DMS153 treated with DMSO at 0.1 percent for 48 hours (cell line): ENCODE measurements around the gene TRIM23.
A peak's percentile ranks its signal among the peaks of the same experiment; 100 is the strongest.

ENCODE experiments used
- DNase-seq: peaks from one replicate; lab custom pipeline; 2025; ENCODE audit not compliant: unreplicated experiment; lab: John Stamatoyannopoulos, UW

TRIM23 gene

GRCh38 chr5:65570598-65571226 is 53.4 kb downstream of the TRIM23 start:
- DNase-seq = no peak

DNA sequence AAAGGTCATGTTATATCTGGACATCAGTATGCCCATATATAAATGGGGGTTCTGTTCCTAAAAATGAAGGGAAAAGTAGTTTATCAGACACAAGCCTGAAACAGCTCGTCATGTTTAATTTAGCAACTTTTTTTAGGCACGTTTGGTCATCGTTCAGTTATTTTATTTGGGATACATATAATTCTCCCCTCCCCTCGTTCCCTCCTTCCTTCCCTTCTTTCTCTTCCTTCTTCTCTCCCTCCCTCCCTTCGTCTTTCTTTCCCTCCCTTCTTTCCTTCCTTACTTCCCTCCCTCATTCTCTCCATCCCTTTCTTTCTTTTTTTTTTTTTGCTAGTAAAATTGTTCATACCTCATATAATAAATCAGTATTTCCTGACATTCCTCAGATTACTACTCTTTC is 57.6 kb downstream of the TRIM23 start:
- no peak for DNase-seq

DNA sequence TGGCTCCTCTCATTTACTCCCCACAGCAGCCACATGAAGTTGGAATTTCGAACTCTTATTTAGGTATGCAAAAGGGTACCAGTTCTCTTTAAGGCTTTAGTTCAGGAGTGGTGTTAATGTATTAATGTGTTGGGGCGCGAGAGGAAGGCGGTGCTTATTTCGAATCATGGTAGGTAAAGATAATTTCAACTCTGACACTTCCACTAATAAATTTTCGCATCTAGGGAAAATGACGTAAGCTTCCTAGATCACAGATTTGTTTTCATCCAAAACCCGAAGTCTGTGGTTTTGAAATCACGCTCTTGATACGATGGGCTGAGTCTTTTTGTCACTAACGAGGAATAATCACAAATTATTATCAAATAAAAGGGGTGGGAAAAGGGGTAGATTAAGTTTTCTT is 60.4 kb downstream of the TRIM23 start:
- no peak for DNase-seq

DNA sequence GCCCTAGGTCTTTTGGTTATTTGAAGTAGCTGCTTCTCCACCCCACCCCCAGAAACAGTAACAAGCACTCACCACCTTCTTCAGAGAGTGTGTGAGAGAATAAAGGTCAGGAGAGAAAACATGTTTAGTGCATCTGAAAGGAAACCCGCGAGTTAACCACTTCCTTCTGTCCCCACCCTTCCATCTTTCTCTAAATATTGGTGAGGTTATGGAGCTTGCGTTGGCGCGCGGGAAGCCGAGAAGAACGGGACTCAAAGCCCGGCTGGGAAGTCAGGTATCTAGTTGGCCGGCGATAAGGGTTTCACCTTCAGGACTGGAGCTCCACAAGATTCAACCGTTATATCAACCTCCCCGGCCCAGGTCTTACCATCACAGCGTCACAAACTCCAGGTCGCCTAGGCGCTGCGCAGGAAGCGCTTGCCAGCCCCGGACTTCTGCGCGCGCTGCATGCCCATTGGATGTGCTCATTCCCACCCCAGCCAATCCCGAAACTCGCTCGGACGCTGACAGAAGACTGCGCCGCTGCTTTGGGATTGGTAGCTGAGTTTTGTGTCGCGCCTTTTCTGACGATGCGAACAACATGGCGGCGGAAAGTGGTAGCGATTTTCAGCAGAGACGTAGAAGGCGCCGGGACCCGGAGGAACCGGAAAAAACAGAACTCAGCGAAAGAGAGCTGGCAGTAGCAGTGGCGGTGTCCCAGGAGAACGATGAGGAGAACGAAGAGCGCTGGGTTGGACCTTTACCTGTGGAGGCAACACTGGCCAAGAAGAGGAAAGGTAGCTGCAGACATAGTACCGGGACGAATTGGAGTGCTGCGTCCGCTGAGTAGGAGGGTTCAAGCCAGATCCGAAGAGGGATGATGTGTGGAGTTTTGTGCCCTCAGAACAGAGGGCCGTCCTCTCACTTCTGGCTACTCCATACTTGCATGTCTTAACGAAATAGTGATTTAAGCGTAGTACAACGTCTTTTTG is 61.1 kb downstream of the TRIM23 start, which contains the start of the genes CENPK and PPWD1:
Gene CENPK, minus strand, starts transcription at position 438 of the 971 bp plus-strand sequence. CDS start 8,261 bp downstream, outside the sequence.
Gene PPWD1, plus strand, starts transcription at position 566 of the 971 bp plus-strand sequence. Its CDS starts 15 bp downstream, at position 581.
- peak; percentile 71 for DNase-seq

DNA sequence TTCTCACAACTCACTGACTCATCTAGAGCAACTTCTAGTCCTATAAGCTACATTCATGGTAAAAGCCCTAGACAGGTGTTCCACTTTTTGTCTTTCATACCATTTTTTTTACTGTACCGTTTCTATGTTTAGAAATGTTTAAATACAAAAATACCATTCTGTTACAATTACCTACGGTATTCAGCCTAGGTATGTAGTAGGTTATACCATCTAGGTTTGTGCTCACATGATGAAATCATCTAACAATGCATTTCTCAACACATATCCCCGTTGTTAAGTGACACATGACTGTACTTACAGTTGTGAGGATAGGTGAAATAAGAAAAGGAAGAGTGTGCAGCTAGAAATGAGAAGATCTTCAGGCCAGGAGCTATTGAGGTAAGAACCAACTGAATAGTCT is 67.4 kb downstream of the TRIM23 start:
- no peak for DNase-seq

GRCh38 chr5:65556181-65556580 is 68.0 kb downstream of the TRIM23 start:
- DNase-seq = no peak

DNA sequence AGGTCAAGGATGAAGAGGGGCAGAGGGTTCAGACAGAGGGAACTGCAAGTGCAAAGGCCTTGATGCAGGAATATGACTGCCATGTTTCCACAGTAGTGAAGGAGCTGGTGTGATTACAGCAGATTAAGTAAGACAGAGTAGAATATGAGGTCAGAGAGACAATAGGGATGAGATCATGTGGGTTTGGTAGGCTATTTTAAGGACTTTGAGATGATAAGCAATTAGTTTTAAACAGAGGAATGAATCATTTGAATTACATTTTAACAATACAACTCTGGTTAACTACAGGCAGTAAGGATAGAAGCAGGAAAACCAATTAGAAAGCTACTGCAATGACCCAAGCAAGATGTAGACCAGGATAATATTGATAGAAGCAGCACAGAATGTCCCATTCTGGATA is 68.8 kb downstream of the TRIM23 start:
- no peak for DNase-seq

GRCh38 chr5:65553941-65554340 is 70.2 kb downstream of the TRIM23 start:
- no peak for DNase-seq

GRCh38 chr5:65548281-65548680 is 75.9 kb downstream of the TRIM23 start:
- DNase-seq = no peak

DNA sequence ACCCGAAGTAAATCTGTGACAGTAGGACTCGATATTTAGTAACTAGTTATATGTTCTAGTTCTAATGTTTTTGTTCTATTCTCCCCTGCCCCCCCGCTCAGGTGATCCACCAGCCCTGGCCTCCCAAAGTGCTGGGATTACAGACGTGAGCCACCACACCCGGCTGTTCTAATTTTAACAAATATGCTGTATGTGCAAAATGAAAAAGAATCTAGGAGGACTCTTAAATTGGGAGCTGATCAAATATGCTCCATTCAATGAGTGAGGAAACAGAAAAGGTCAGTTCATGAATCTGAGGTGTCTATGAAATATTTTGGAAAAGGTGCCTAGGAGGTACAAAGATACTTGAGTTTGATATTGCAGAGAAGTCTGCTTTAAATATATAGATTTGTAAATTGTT is 78.0 kb downstream of the TRIM23 start:
- no peak for DNase-seq

DNA sequence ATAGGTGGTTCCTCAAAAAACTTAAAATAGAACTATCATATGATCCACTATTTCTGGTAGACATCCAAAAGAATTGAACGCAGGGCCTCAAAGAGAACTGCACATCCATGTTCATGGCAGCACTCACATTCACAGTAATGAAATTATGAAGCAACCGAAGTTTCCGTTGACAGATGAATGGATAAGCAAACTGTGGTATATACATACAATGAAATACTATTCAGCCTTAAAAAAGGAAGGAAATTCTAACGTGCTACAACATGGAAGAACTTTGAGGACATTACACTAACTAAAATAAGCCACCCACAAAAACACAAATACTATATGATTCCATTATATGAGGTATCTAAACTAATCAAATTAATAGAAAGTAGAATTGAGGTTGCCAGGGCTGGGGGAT is 79.7 kb downstream of the TRIM23 start:
- no peak for DNase-seq

DNA sequence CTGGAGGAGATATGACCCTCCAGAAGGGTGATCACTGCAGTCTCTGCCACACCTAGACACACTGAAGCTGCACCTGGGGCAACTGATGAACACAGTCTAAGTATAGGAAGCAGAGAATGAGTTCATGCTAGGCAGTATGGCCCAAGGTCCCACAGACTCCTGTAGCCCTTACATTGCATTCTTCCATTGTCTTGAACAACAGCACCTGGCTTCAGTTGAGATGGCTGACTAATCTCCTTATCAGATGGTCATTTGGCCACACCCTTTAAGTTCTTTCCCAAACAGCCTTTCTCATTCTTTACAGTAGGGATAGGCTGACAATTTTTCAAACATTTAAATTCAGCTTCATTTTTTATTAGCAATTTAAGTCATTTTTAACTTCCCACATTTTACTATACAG is 84.3 kb downstream of the TRIM23 start:
- no peak for DNase-seq
